Neutrophil (primary cell): ENCODE results near the gene TFEB.

Experiments
- H3K27ac ChIP-seq: fragments of 200-600 bp; sonication (generic); 2 replicates; pipeline ENCODE4 v1.5.1; 2016; ENCODE audit warnings: mild to moderate bottlenecking, moderate library complexity
- H3K27me3 ChIP-seq: fragments of 200-600 bp; sonication (generic); 2 replicates; pipeline ENCODE4 v1.6.0; 2016; ENCODE audit warnings: mild to moderate bottlenecking
- H3K36me3 ChIP-seq: fragments of 200-600 bp; sonication (generic); 2 replicates; pipeline ENCODE4 v1.5.1; 2017
- H3K4me1 ChIP-seq, 2 experiments: fragments of 200-600 bp in 1 of 2; sonication (generic) in 1 of 2; 1 replicate in 1 of 2; 2 replicates in 1 of 2; pipeline versions ENCODE4 v1.5.1 to v1.6.1; 2013 to 2016; ENCODE audit warnings: low read depth in 1 of 2, low read length in 1 of 2, mild to moderate bottlenecking in 1 of 2, moderate library complexity in 1 of 2; ENCODE audit not compliant: control insufficient read depth in 1 of 2, insufficient read depth in 1 of 2
- H3K4me3 ChIP-seq, 2 experiments: fragments of 200-600 bp in 1 of 2; sonication (generic) in 1 of 2; 1 replicate in 1 of 2; 2 replicates in 1 of 2; pipeline ENCODE4 v1.5.1; 2013 to 2016; ENCODE audit warnings: low read depth in 1 of 2, low read length in 1 of 2, mild to moderate bottlenecking in 1 of 2, moderate library complexity in 1 of 2
- H3K9me3 ChIP-seq: fragments of 200-600 bp; sonication (generic); 2 replicates; pipeline ENCODE4 v1.5.1; 2016
- TF ChIP-seq, protein P1 (sequence below): fragments of 200-600 bp; sonication (generic); IDR thresholded peaks from 2 replicates; pipeline ENCODE4 v1.5.1; 2016; ENCODE audit warnings: antibody characterized with exemption

The TFEB gene

DNA sequence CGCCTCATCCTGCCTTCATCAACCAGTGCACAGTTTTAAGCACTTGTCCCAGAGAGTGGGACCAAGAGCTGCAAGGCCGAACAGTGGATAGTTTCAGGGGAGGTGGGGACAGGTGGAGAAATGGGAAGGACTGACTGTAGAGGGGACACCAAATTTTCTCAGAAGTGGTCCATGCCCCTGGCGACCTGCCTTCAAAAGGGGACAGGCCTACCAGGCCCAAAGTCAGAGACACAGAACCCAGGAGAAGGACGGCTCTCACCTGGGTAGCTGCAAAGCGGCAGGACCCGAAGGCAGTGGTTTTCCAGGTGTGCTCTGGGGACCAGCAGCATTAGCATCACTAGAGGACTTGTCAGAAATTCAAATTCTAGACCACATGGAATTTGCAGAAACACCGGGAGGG, 5.8 kb downstream of the TFEB start:
- no peaks in the 10 kb centered on the region for H3K27me3 ChIP-seq
- no peaks in the 10 kb centered on the region for H3K9me3 ChIP-seq
- peaks cover 19% of the 10 kb centered on the region for H3K36me3 ChIP-seq
- peaks cover 72 to 79% of the 10 kb centered on the region in 2 experiments for H3K4me1 ChIP-seq
- no peak overlapping the region for H3K27ac ChIP-seq
- H3K4me3 ChIP-seq: no peak overlapping the region
- TF ChIP-seq, protein P1, sequence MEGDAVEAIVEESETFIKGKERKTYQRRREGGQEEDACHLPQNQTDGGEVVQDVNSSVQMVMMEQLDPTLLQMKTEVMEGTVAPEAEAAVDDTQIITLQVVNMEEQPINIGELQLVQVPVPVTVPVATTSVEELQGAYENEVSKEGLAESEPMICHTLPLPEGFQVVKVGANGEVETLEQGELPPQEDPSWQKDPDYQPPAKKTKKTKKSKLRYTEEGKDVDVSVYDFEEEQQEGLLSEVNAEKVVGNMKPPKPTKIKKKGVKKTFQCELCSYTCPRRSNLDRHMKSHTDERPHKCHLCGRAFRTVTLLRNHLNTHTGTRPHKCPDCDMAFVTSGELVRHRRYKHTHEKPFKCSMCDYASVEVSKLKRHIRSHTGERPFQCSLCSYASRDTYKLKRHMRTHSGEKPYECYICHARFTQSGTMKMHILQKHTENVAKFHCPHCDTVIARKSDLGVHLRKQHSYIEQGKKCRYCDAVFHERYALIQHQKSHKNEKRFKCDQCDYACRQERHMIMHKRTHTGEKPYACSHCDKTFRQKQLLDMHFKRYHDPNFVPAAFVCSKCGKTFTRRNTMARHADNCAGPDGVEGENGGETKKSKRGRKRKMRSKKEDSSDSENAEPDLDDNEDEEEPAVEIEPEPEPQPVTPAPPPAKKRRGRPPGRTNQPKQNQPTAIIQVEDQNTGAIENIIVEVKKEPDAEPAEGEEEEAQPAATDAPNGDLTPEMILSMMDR: no peak

DNA sequence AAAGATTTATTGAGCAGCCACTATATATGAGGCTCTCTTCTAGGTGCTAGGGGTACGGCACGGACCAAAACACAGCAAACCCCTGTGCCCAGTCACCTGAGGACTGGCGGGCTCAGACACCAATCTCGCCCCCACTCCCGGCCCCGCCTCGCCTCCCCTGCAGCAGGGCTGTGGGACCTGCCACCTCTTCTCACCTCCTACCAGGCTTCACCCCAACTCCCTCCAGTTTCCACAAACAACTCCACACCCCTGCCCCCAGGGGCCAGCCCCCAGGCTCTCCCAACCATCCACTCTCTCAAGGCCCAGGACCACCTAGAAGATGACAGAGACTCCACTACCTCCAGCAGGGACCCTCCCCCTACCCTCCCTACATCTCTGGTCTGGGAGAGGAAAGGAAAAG, 6.5 kb downstream of the TFEB start:
- Histone ChIP-seq H3K36me3 (peaks cover 19% of the 10 kb centered on the region), H3K4me3 (no peak overlapping the region), H3K4me1 (peaks cover 78 to 84% of the 10 kb centered on the region in 2 experiments), H3K9me3 (no peaks in the 10 kb centered on the region), H3K27ac (peak overlapping the region; percentile 23), H3K27me3 (no peaks in the 10 kb centered on the region)
- TF ChIP-seq, protein P1: no peak

DNA sequence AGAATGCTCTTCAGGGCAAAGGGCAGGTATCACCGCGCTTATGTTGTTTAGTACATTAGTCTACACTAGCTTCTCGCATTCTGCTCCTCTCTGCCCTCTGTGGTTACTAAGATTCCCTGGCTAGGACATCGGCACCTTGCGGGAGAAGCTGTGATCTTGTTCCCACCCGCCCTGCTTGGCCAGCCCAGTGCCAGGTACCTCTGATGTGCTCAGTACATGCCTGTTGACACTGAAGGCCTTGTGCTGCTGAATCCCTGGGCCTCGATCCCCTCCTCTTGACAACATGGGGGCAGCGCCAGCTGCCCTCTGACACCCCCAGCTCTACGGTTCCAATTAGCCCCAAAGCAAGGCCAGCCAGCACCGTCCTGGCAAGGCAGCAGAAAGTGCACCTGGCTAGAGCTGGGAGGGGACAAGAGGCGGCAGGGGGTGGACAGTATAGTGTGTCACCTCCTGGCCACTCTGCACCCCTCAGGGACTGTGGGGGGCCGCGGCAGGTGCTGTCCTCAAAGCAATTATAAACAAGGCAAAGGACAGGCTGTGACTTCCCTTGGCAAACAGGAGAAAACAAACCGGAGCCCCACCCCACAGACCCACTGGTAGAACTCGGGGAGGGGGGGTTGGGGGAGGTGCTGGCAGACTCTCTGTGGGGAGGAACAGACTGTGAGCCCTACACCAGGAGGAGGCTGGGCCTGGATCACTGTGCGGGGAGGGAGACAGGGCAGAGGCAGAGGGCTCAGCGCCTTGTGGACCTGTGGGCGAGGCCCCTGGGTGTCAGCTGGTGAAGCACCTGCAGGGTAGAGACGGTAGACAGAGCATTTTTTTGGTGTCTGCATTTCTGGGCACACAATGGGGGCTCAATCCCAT, 7.1 kb downstream of the TFEB start:
- Histone ChIP-seq H3K27ac (peak overlapping the region; percentile 78), H3K4me1 (peaks cover 78 to 84% of the 10 kb centered on the region in 2 experiments), H3K27me3 (no peaks in the 10 kb centered on the region), H3K36me3 (peaks cover 19% of the 10 kb centered on the region), H3K4me3 (no peak overlapping the region), H3K9me3 (no peaks in the 10 kb centered on the region)
- TF ChIP-seq, protein P1: no peak

DNA sequence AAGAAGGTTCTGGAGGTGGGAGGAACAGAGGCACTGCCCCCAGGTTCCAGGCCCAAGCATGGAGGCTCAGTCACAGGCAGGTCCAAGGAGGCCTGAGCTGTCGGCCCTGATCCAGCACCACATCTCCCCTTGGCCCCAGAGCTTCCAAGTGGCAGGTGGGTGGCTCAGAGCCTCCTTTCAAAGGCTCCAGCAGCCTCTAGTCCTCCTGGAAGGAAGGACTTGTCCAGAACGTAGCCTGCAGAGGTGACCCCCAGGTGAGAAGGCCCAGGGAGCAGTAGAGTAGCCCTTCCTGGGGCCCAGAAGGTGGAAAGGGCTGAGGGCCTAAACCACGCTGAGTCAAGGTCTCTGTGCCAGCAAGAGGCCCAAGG, 7.7 kb downstream of the TFEB start:
- Histone ChIP-seq H3K4me1 (peaks cover 78 to 84% of the 10 kb centered on the region in 2 experiments), H3K27me3 (no peaks in the 10 kb centered on the region), H3K27ac (peak overlapping the region; percentile 78), H3K4me3 (peak overlapping the region; percentile 12 to 13), H3K36me3 (peaks cover 19% of the 10 kb centered on the region), H3K9me3 (no peaks in the 10 kb centered on the region)
- TF ChIP-seq, protein P1: no peak

DNA sequence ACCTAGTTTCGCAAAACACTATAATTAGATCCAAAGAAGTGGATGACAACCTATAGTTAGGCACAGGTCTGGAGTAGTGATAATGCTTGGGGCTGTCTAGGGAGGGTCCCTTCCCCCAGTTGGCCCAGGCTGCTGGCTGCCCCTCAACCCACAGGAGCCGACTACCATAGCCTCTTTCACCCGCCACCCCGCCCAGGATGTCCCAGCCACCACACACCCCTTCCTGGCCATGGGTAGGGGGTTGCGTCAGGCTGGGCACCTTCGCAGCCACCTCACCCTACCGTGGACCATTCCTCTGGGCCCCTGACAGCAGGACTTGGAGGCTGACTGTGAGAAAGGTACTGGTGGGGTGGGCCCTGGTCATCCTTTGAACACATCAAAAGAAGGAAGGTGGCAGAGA, 8.5 kb downstream of the TFEB start:
- H3K27me3 ChIP-seq: no peaks in the 10 kb centered on the region
- peaks cover 78 to 85% of the 10 kb centered on the region in 2 experiments for H3K4me1 ChIP-seq
- H3K9me3 ChIP-seq: no peaks in the 10 kb centered on the region
- TF ChIP-seq, protein P1: no peak
- peaks cover 13% of the 10 kb centered on the region for H3K36me3 ChIP-seq
- peak overlapping the region; percentile 78 for H3K27ac ChIP-seq
- peak overlapping the region; percentile 13 to 18 for H3K4me3 ChIP-seq
